Activated CD8-positive, alpha-beta memory T cell treated with anti-CD3 and anti-CD28 coated beads, Interleukin-2, amount 50 U/mL, for 1 hour (primary cell): ENCODE results near the gene TBC1D1.

ENCODE experiments used
- DNase-seq: peaks from one replicate; pipeline ENCODE4 v3.0.0-alpha.2; 2020; ENCODE audit errors: extremely low read depth

Gene TBC1D1

GRCh38 chr4:38125816-38126215 is 234.9 kb downstream of the TBC1D1 start:
- no peak for DNase-seq

GRCh38 chr4:38128478-38129459 is 237.9 kb downstream of the TBC1D1 start:
- peak; percentile 29 for DNase-seq

- DNase-seq, result no peak
These were observed 238.8 kb downstream of the TBC1D1 start for GRCh38 chr4:38129460-38130227.

GRCh38 chr4:38130884-38131283 is 240.0 kb downstream of the TBC1D1 start:
- no peak for DNase-seq

GRCh38 chr4:38131371-38132091 is 240.6 kb downstream of the TBC1D1 start:
- DNase-seq, result peak; percentile 65

- peak; percentile 52 for DNase-seq
These were observed 241.3 kb downstream of the TBC1D1 start for GRCh38 chr4:38132107-38132673.

GRCh38 chr4:38132843-38133662 is 242.2 kb downstream of the TBC1D1 start:
- DNase-seq, result no peak

GRCh38 chr4:38133711-38134480 is 243.0 kb downstream of the TBC1D1 start:
- no peak for DNase-seq

GRCh38 chr4:38135201-38135600 is 244.3 kb downstream of the TBC1D1 start:
- DNase-seq, result no peak

- no peak for DNase-seq
These were observed 245.7 kb downstream of the TBC1D1 start for GRCh38 chr4:38136604-38137003.

- DNase-seq, result no peak
These were observed 246.2 kb downstream of the TBC1D1 start for GRCh38 chr4:38137080-38137479.

GRCh38 chr4:38138363-38138762 is 247.5 kb downstream of the TBC1D1 start:
- no peak for DNase-seq

GRCh38 chr4:38139187-38139586 is 248.3 kb downstream of the TBC1D1 start:
- no peak for DNase-seq

- DNase-seq, result no peak
These were observed 249.8 kb downstream of the TBC1D1 start for GRCh38 chr4:38140643-38141203.

- DNase-seq, result no peak
These were observed 251.1 kb downstream of the TBC1D1 start for GRCh38 chr4:38141808-38142500.

- no peak for DNase-seq
These were observed 253.1 kb downstream of the TBC1D1 start for GRCh38 chr4:38144031-38144430.

- DNase-seq, result no peak
These were observed 254.3 kb downstream of the TBC1D1 start for GRCh38 chr4:38145033-38145678.

GRCh38 chr4:38145741-38146140 is 254.9 kb downstream of the TBC1D1 start:
- DNase-seq, result no peak

GRCh38 chr4:38146383-38146782 is 255.5 kb downstream of the TBC1D1 start:
- DNase-seq, result no peak
